Pancreas (tissue), 10 donors: ENCODE results near the gene ABCG4. TPM values are rescaled to one million over a fixed set of nuclear protein-coding genes. Genes with fewer than 3 reads are reported as not detected.

Source experiments
- ATAC-seq, 4 donors: fragments of 200-7000 bp; cut with Tn5 transposase; one replicate each; pipeline versions ENCODE4 v1.8.0 to v1.9.1; 2020; ENCODE audit warnings: mild to moderate bottlenecking in 4 of 4, moderate library complexity in 4 of 4
- DNase-seq, 6 donors: peaks; one replicate each; pipeline ENCODE4 v3.0.0-alpha.2; 2020
- FAIRE-seq: peaks from 2 replicates; lab custom pipeline; 2012; peaks lifted over from hg19 to GRCh38; lab: Jason Lieb, UNC
- H3K27ac ChIP-seq, 4 donors: fragments of 200-600 bp; sonication (generic); 1 replicate in 3 of 4; 2 replicates in 1 of 4; pipeline versions ENCODE4 v1.5.0 to v1.8.0; 2020
- H3K27me3 ChIP-seq, 4 donors: fragments of 200-600 bp; one replicate each; pipeline ENCODE4 v1.8.0; 2021
- H3K36me3 ChIP-seq, 3 donors: fragments of 200-600 bp; sonication (generic) in 1 of 3; one replicate each; pipeline versions ENCODE4 v1.5.0 to v1.8.0; 2020 to 2021
- H3K4me1 ChIP-seq, 3 donors: fragments of 200-600 bp; one replicate each; pipeline ENCODE4 v1.8.0; 2021
- H3K4me3 ChIP-seq, 4 donors: fragments of 200-600 bp; sonication (generic) in 2 of 4; one replicate each; pipeline versions ENCODE4 v1.5.0 to v1.8.0; 2020 to 2021
- H3K9me3 ChIP-seq, 4 donors: fragments of 200-600 bp; one replicate each; pipeline ENCODE4 v1.8.0; 2021
- WGBS, 2 donors: extraction: QIAGEN DNeasy Blood & Tissue Kit; methylation state at CpG; one replicate each; pipeline ENCODE4 v1.1.7; 2013; 5-methylcytosine and 5-hydroxymethylcytosine counted together
- intact Hi-C, 3 donors: fragments of 100-400 bp; cut with DNase I; formaldehyde crosslinking; loops; one replicate each; pipeline versions ENCODE4 v1.11.1 to v1.14.2; 2022
- polyA plus RNA-seq, 2 donors: library from polyadenylated mRNA; stranded (reverse); fragments of 200-250 nt; gene quantifications; one replicate each; pipeline ENCODE4 v1.2.3, GENCODE V29; 2013
- total RNA-seq, 6 donors: library from RNA; stranded (reverse); fragmentation: NEBNext Ultra II Directional in 4 of 6; extraction: Animal tissue kit (Norgen Biotek cat#: 25700) in 4 of 6; gene quantifications; one replicate each; pipeline versions ENCODE4 v1.2.1 to v1.2.4, GENCODE V29; 2021 to 2023
- TF ChIP-seq, protein P1 (sequence below), 4 donors: fragments of 200-600 bp; sonication (generic) in 3 of 4; IDR thresholded peaks; one replicate each; pipeline versions ENCODE4 v1.5.0 to v1.8.0; 2021; ENCODE audit warnings: antibody characterized with exemption in 4 of 4
- donor health status: healthy with polysubstance abuse.
- donor health status: DM: no; HTN: no; CAD: no; lungs with moderate emphysema.
- donor health status: DM: no; HTN: no; CAD: no.
- donor health status: control.
- donor health status: control.
- donor health status: Bipolar disorder and iron deficiency.
- donor health status: DM: yes; HTN: yes; CAD: no.
- donor health status: DM: no; HTN: no; CAD: no.
- donor health status: DM: no; HTN: no; CAD: no.
- donor health status: DM: yes; HTN: yes; CAD: no.

Gene ABCG4
- total and polyA plus RNA-seq, 8 donors, result 0.11 to 0.21 TPM; not detected in 6

DNA sequence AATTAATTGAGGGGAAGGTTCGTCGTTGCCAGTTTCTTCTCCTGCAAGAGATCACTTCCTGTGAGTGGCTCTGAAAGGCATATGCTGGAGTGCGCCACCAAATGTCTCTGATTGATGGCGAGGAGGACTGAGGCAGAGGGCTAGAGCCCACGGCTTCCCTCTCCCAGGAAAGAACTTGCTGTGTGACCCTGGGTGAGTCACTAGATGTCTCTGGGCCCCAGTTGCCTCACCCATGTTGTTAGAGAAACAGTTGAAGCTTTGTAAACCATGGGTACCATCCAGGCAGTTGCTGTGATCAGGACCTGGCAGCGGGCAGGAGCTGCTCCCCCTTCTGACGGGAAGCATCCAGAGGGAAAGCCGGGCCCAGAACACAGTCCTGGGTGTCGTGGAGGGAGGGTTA, 3.2 kb downstream of the ABCG4 start:
- no peaks in the 10 kb centered on the region for H3K36me3 ChIP-seq
- no peak overlapping the region for H3K4me3 ChIP-seq
- ATAC-seq (no peak), FAIRE-seq (no peak), DNase-seq (no peak)
- 81 to 82% methylated on average over 9 of the region's 9 CpGs for WGBS, 2 donors
- peaks cover 0 to 3% (median 0%) of the 10 kb centered on the region in 4 donors for H3K27me3 ChIP-seq
- no peaks in the 10 kb centered on the region for H3K9me3 ChIP-seq
- TF ChIP-seq, protein P1, sequence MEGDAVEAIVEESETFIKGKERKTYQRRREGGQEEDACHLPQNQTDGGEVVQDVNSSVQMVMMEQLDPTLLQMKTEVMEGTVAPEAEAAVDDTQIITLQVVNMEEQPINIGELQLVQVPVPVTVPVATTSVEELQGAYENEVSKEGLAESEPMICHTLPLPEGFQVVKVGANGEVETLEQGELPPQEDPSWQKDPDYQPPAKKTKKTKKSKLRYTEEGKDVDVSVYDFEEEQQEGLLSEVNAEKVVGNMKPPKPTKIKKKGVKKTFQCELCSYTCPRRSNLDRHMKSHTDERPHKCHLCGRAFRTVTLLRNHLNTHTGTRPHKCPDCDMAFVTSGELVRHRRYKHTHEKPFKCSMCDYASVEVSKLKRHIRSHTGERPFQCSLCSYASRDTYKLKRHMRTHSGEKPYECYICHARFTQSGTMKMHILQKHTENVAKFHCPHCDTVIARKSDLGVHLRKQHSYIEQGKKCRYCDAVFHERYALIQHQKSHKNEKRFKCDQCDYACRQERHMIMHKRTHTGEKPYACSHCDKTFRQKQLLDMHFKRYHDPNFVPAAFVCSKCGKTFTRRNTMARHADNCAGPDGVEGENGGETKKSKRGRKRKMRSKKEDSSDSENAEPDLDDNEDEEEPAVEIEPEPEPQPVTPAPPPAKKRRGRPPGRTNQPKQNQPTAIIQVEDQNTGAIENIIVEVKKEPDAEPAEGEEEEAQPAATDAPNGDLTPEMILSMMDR (IDR thresholded peaks at IDR 0.05), result no peak
- intact Hi-C loops, result no loop called here
- no peaks in the 10 kb centered on the region for H3K4me1 ChIP-seq
- no peak overlapping the region for H3K27ac ChIP-seq

DNA sequence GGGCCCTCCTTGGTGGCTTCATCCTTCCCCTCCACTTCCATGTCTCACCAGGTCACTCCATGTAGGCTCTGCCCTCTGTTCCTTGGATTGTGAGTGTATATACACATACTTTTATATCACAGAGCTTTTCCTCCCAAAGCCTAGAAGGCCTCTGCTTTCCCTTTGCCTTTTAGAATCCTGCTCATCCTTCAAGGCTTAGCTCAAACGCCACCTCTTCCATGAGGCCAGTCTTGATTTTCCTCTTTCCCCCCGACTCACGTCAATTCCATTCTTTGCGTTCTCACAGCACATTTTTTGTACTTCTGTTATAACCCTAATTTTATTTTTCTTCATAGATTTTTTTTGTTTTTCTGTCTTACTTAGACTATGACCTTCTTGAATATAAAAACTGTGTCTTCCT, 3.8 kb downstream of the ABCG4 start:
- Histone ChIP-seq H3K27me3 (peaks cover 0 to 3% (median 0%) of the 10 kb centered on the region in 4 donors), H3K4me3 (no peak overlapping the region), H3K9me3 (no peaks in the 10 kb centered on the region), H3K27ac (no peak overlapping the region), H3K4me1 (no peaks in the 10 kb centered on the region), H3K36me3 (no peaks in the 10 kb centered on the region)
- FAIRE-seq (no peak), ATAC-seq (no peak), DNase-seq (no peak)
- intact Hi-C loops, result no loop called here
- TF ChIP-seq, protein P1 (IDR thresholded peaks at IDR 0.05), result no peak
- 72 to 91% methylated on average over 4 of the region's 4 CpGs for WGBS, 2 donors

DNA sequence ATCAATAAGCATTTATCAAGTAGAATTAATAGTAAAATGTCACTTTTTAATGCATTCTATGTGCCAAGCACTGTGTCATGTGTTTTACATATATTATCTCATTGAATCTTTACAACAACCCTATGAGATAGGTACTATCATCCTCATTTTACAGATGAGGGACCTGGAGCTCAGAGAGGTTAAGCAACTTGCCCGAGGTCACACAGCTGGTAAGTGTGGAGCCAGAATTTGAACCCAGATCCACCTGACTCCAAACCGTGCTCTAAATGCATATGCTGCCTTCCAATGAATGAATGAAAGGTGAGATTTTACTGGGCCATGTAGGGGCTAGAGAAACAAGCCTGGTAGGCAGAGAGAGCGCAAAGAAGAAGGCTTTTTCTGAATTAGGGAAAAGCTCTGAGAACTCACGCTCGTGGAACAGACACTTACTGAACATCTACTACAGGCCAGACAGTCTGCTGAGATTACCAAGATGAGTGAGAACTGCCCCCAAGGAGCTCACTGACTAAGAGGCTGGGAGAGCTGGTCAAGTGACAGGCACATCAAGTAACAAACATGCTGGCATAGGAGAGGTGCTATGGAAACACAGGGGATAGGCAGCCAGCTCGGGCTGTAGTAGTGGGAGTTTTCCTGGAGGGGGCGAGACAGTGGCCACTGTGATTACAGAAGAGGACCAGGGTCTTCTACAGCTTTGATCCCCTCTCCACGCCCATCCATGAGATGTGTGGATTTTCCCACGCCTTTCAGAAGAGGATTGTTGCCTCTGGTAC, 4.4 kb downstream of the ABCG4 start:
- no peak overlapping the region for H3K27ac ChIP-seq
- no peak for FAIRE-seq
- H3K4me3 ChIP-seq, result no peak overlapping the region
- H3K36me3 ChIP-seq, result no peaks in the 10 kb centered on the region
- no peak for DNase-seq
- 75 to 76% methylated on average over 9 of the region's 9 CpGs for WGBS, 2 donors
- peaks cover 0 to 3% (median 0%) of the 10 kb centered on the region in 4 donors for H3K27me3 ChIP-seq
- no peak for ATAC-seq
- TF ChIP-seq, protein P1 (IDR thresholded peaks at IDR 0.05), result no peak
- intact Hi-C loops, result no loop called here
- no peaks in the 10 kb centered on the region for H3K4me1 ChIP-seq
- no peaks in the 10 kb centered on the region for H3K9me3 ChIP-seq

GRCh38 chr11:119154178-119154577, 5.3 kb downstream of the ABCG4 start:
- H3K4me1 ChIP-seq, result no peaks in the 10 kb centered on the region
- 84 to 86% methylated on average over 6 of the region's 6 CpGs for WGBS, 2 donors
- H3K4me3 ChIP-seq, result no peak overlapping the region
- no peak for ATAC-seq
- no peak for FAIRE-seq
- no peaks in the 10 kb centered on the region for H3K36me3 ChIP-seq
- intact Hi-C loops, result no loop called here
- DNase-seq, result no peak
- H3K27me3 ChIP-seq, result peaks cover 0 to 3% (median 0%) of the 10 kb centered on the region in 4 donors
- H3K27ac ChIP-seq, result no peak overlapping the region
- no peaks in the 10 kb centered on the region for H3K9me3 ChIP-seq
- TF ChIP-seq, protein P1 (IDR thresholded peaks at IDR 0.05), result no peak
